Neural progenitor cell (in vitro differentiated cells): ENCODE measurements around the gene VRK3.

Experiments used
- EZH2 ChIP-seq: fragments of 200-600 bp; sonication (generic); IDR thresholded peaks from 2 replicates; pipeline ENCODE4 v1.6.1; 2017; ENCODE audit warnings: antibody characterized with exemption, mild to moderate bottlenecking, moderate library complexity
- EZH2phosphoT487 ChIP-seq: fragments of 200-600 bp; sonication (generic); IDR thresholded peaks from 2 replicates; pipeline ENCODE4 v1.6.1; 2017; ENCODE audit warnings: antibody characterized with exemption
- TF ChIP-seq, protein P1 (sequence below): fragments of 200-600 bp; sonication (generic); IDR thresholded peaks from 2 replicates; pipeline ENCODE4 v1.5.1; 2017; ENCODE audit warnings: antibody characterized with exemption, mild to moderate bottlenecking

DNA sequence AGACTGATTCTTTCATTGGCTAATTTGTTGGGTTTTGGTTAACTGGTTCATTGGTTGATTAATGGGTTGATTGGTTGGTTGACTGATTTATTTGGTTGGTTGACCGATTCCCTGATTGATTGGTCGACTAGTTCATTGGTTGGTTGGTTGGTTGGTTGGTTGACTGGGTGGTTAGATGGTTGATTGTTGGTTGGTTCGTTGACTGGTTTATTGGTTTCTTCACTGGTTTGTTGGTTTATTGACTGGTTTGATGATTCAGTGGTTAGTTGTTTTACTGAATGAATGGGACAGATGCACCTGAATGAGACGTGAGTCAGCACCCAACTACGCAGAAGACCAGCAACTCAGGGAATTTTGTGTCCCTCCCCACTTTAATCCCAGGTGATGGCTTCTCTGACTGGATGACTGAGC, 93.1 kb downstream of the VRK3 start:
- TF ChIP-seq EZH2 (no peak), EZH2phosphoT487 (no peak)
- TF ChIP-seq, protein P1, sequence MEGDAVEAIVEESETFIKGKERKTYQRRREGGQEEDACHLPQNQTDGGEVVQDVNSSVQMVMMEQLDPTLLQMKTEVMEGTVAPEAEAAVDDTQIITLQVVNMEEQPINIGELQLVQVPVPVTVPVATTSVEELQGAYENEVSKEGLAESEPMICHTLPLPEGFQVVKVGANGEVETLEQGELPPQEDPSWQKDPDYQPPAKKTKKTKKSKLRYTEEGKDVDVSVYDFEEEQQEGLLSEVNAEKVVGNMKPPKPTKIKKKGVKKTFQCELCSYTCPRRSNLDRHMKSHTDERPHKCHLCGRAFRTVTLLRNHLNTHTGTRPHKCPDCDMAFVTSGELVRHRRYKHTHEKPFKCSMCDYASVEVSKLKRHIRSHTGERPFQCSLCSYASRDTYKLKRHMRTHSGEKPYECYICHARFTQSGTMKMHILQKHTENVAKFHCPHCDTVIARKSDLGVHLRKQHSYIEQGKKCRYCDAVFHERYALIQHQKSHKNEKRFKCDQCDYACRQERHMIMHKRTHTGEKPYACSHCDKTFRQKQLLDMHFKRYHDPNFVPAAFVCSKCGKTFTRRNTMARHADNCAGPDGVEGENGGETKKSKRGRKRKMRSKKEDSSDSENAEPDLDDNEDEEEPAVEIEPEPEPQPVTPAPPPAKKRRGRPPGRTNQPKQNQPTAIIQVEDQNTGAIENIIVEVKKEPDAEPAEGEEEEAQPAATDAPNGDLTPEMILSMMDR = no peak
